ENCODE measurements around the gene GSTK1.

GRCh38 chr7:143238289-143238980 lies 24.8 kb upstream of the GSTK1 start:
- no peak for TF ChIP-seq CTCF (IDR thresholded peaks at IDR 0.05)
- no peak for TF ChIP-seq POLR2A (IDR thresholded peaks at IDR 0.05)

Measured in testis (tissue), 2 donors.